Karpas-422 (cell line): Measurements from ENCODE around the gene MTRFR. TPM values are rescaled to one million over a fixed set of nuclear protein-coding genes. Genes with fewer than 3 reads are reported as not detected.
"Not testable (repeated sequence)": the region's sequence is repeated elsewhere in the genome, so short reads cannot be mapped to it uniquely, and the experiment has no call there.

Experiments
- DNase-seq: peaks from one replicate; pipeline ENCODE4 v3.0.0-alpha.2; 2015
- H2AFZ ChIP-seq: fragments of 200-600 bp; sonication (generic); 2 replicates; pipeline ENCODE4 v1.6.1; 2014; ENCODE audit warnings: antibody characterized with exemption, low read length, mixed read lengths
- H3K27ac ChIP-seq: fragments of 200-600 bp; sonication (generic); 2 replicates; pipeline ENCODE4 v1.5.1; 2014; ENCODE audit warnings: mild to moderate bottlenecking, low read length, moderate library complexity
- H3K27me3 ChIP-seq: fragments of 200-600 bp; sonication (generic); 2 replicates; pipeline ENCODE4 v1.6.1; 2014; ENCODE audit warnings: low read length, mixed read lengths
- H3K36me3 ChIP-seq: fragments of 200-600 bp; sonication (generic); 2 replicates; pipeline ENCODE4 v1.6.1; 2014; ENCODE audit warnings: low read length, mixed read lengths; ENCODE audit not compliant: insufficient read depth
- H3K4me1 ChIP-seq: fragments of 200-600 bp; sonication (generic); 2 replicates; pipeline ENCODE4 v1.6.1; 2014; ENCODE audit warnings: mild to moderate bottlenecking, low read length, mixed read lengths
- H3K4me2 ChIP-seq: fragments of 200-600 bp; sonication (generic); 2 replicates; pipeline ENCODE4 v1.6.1; 2014; ENCODE audit warnings: low read length, low read depth, mild to moderate bottlenecking; ENCODE audit not compliant: poor library complexity, severe bottlenecking
- H3K4me3 ChIP-seq: fragments of 200-600 bp; sonication (generic); 2 replicates; pipeline ENCODE4 v1.5.1; 2014; ENCODE audit warnings: mild to moderate bottlenecking, antibody characterized with exemption, low read length, mixed read lengths
- H3K79me2 ChIP-seq: fragments of 200-600 bp; sonication (generic); 2 replicates; pipeline ENCODE4 v1.6.1; 2014; ENCODE audit warnings: mild to moderate bottlenecking, low read length, mixed read lengths
- H3K9ac ChIP-seq: fragments of 200-600 bp; sonication (generic); 2 replicates; pipeline ENCODE4 v1.6.0; 2014; ENCODE audit warnings: low read length
- H3K9me2 ChIP-seq: fragments of 200-600 bp; sonication (generic), shearing (Covaris generic); replicated peaks from 2 replicates; pipeline ENCODE4 v1.6.0; 2014; ENCODE audit warnings: mild to moderate bottlenecking, low read length, moderate library complexity; ENCODE audit not compliant: insufficient read depth
- H3K9me3 ChIP-seq: fragments of 300-700, 200-600 bp; sonication (generic); 2 replicates; pipeline ENCODE4 v1.6.1; 2014; ENCODE audit warnings: low read length, mixed read lengths
- H4K20me1 ChIP-seq: fragments of 200-600 bp; sonication (generic); 2 replicates; pipeline ENCODE4 v1.6.1; 2014; ENCODE audit warnings: mild to moderate bottlenecking, antibody characterized with exemption, low read length, low read depth; ENCODE audit not compliant: insufficient read depth
- total RNA-seq: library from RNA; depleted of rRNA; stranded (reverse); fragments of >200 nt; shearing (Covaris generic); gene quantifications from 2 replicates; pipeline ENCODE4 v1.2.3, GENCODE V29; 2014; ENCODE audit warnings: low replicate concordance

Gene MTRFR
- total RNA-seq, 1 experiment from 2014 or later, result 19.4 TPM

DNA sequence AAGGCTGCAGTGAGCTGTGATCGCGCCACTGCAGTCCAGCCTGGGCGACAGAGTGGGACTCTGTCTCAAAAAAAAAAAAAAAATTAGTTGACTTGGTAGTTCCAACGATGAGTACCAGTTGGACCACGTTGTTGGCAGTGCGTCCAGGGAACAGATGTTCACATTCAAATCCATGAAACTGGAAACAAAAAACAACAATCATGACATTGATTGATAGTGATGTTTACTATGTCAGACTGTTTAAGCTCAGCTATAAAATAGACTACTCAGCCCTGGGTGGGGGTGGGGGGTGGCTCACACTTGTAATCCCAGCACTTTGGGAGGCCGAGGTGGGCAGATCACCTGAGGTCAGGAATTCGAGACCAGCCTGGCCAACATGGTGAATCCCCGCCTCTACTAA is 19.1 kb downstream of the MTRFR start:
- not testable (repeated sequence) for H3K4me3 ChIP-seq, H4K20me1 ChIP-seq, H3K9me2 ChIP-seq, H3K27me3 ChIP-seq, H2AFZ ChIP-seq, H3K27ac ChIP-seq, DNase-seq, H3K4me1 ChIP-seq, H3K9ac ChIP-seq, H3K4me2 ChIP-seq, H3K9me3 ChIP-seq
- H3K79me2 ChIP-seq, result peaks cover 41% of the 10 kb centered on the region
- H3K36me3 ChIP-seq, result peaks cover 12% of the 10 kb centered on the region; the same call in 1 of the 2 replicates

DNA sequence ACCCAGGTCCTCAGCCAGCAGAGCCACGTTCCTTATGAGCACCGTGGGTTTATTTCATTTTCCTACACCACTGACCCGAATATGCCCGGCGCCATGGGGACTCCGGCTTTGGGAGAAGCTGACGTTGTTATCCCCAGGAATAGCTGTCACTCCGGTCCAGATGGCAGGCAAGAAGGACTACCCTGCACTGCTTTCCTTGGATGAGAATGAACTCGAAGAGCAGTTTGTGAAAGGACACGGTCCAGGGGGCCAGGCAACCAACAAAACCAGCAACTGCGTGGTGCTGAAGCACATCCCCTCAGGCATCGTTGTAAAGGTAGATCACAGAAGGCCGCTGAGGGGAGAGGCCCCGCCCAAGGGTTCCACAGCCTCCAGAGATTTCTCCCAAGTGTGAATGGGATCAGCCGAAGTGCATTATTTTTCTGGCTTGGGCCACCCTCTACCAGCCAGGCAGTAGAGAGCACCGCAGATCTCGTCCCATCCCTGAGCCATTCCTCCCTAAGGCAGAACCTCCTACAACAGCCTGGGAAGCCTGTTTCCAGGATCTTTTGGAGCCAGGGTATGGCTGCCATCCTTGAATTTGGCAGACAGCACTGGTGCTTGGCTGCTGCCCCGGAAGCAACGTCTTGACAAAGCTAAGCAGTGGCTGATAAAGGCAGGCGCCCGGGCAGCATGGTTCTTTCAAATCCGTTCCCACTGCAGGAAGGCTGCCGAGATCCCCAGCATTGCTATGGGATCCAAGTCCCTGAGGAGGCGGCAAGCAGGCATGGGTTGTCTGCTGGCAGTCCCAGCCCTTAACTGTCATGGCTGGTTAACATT is 20.6 kb downstream of the MTRFR start:
- Histone ChIP-seq H3K4me2 (no peak overlapping the region), H3K9me2 (no peaks in the 10 kb centered on the region), H3K4me3 (no peak overlapping the region), H3K9ac (no peak overlapping the region), H3K36me3 (peaks cover 13% of the 10 kb centered on the region; the same call in 1 of the 2 replicates), H3K79me2 (peaks cover 30% of the 10 kb centered on the region), H2AFZ (no peak overlapping the region), H3K27ac (no peak overlapping the region), H4K20me1 (0 out of 2 replicates have a peak, but pooled peaks cover 4% of the 10 kb centered on the region), H3K27me3 (no peaks in the 10 kb centered on the region), H3K4me1 (no peaks in the 10 kb centered on the region), H3K9me3 (no peaks in the 10 kb centered on the region)
- no peak for DNase-seq

GRCh38 chr12:123254853-123255446 is 21.7 kb downstream of the MTRFR start:
- Histone ChIP-seq H3K79me2 (peaks cover 24% of the 10 kb centered on the region), H3K4me1 (no peaks in the 10 kb centered on the region), H3K36me3 (peaks cover 13% of the 10 kb centered on the region; the same call in 1 of the 2 replicates), H3K9ac (no peak overlapping the region), H3K9me2 (no peaks in the 10 kb centered on the region), H3K27me3 (no peaks in the 10 kb centered on the region), H3K4me2 (no peak overlapping the region), H4K20me1 (0 out of 2 replicates have a peak, but pooled peaks cover 4% of the 10 kb centered on the region), H2AFZ (no peak overlapping the region), H3K9me3 (no peaks in the 10 kb centered on the region), H3K27ac (no peak overlapping the region), H3K4me3 (no peak overlapping the region)
- no peak for DNase-seq

- no peak for DNase-seq
- Histone ChIP-seq H2AFZ (no peak overlapping the region), H3K36me3 (peaks cover 35% of the 10 kb centered on the region), H3K4me3 (no peak overlapping the region), H3K79me2 (0 out of 2 replicates have a peak, but pooled peaks cover 3% of the 10 kb centered on the region), H3K9ac (no peak overlapping the region), H3K9me3 (no peaks in the 10 kb centered on the region), H4K20me1 (no peaks in the 10 kb centered on the region), H3K4me2 (no peak overlapping the region), H3K4me1 (no peaks in the 10 kb centered on the region), H3K27me3 (no peaks in the 10 kb centered on the region), H3K27ac (no peak overlapping the region), H3K9me2 (no peaks in the 10 kb centered on the region)
Observed at GRCh38 chr12:123258593-123258992, 25.4 kb downstream of the MTRFR start.

DNA sequence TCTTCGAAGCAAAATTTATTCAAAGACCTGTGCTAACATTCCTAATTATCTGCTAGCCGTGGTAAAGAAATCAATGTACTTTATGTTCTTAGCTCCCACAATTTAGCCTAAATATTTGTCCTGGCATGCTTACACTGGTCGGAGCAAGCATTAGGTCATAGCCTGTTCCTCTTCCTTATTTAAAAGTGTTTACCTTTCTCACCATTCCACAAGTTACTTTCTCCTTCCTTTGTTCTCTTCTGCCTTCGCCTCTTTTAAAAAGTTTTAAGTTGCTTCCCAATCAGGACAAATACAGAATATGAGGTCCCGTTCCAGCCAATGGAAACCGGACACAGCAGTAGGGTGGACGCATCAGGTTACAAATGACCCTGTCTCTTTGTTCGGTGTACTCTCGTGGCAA is 26.8 kb downstream of the MTRFR start:
- Histone ChIP-seq H2AFZ (no peak overlapping the region), H3K9ac (no peak overlapping the region), H3K36me3 (peaks cover 35% of the 10 kb centered on the region), H4K20me1 (no peaks in the 10 kb centered on the region), H3K9me2 (no peaks in the 10 kb centered on the region), H3K9me3 (no peaks in the 10 kb centered on the region), H3K4me3 (no peak overlapping the region), H3K4me1 (no peaks in the 10 kb centered on the region), H3K79me2 (0 out of 2 replicates have a peak, but pooled peaks cover 3% of the 10 kb centered on the region), H3K27me3 (no peaks in the 10 kb centered on the region), H3K4me2 (no peak overlapping the region), H3K27ac (no peak overlapping the region)
- DNase-seq, result no peak

GRCh38 chr12:123261196-123261595 is 28.0 kb downstream of the MTRFR start:
- Histone ChIP-seq H3K9me2 (no peaks in the 10 kb centered on the region), H3K79me2 (0 out of 2 replicates have a peak, but pooled peaks cover 3% of the 10 kb centered on the region), H3K9me3 (no peaks in the 10 kb centered on the region), H4K20me1 (no peaks in the 10 kb centered on the region), H3K4me2 (no peak overlapping the region), H3K4me3 (no peak overlapping the region), H3K4me1 (no peaks in the 10 kb centered on the region), H3K36me3 (peaks cover 30% of the 10 kb centered on the region), H3K9ac (no peak overlapping the region), H3K27me3 (no peaks in the 10 kb centered on the region), H2AFZ (no peak overlapping the region), H3K27ac (no peak overlapping the region)
- DNase-seq, result no peak

DNA sequence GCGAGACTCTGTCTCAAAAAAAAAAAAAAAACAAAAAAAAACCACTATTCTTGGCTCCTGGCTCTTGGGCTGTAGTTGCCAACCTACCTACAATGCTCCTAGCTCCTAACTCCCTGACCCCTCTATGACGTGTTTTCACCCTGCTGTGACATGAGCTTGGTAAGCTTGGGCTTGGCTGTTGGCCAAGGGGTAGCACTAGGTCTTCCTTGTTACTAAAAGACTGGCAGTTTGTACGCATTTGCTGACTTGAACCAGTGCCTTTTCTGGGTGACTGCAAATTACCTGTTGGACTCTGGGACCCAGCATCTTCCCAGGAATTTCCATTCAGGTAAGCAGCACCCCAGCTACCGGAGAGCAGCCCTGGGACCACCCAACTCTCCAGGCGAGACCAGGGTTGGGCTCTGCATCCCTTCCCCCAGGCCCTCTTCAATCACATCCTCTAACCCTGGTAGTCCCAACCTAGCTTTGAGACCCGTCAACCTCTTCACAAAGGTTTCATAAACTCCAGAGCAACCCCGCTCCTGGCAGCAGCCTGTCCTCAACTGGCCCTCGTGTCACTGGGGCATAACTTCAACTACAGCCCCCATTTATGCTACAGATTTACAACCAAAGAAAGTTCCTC is 30.1 kb downstream of the MTRFR start:
- Histone ChIP-seq H2AFZ (no peak overlapping the region), H3K36me3 (peaks cover 22% of the 10 kb centered on the region), H4K20me1 (no peaks in the 10 kb centered on the region), H3K9me3 (no peaks in the 10 kb centered on the region), H3K27me3 (no peaks in the 10 kb centered on the region), H3K4me1 (no peaks in the 10 kb centered on the region), H3K4me3 (no peak overlapping the region), H3K79me2 (peaks cover 17% of the 10 kb centered on the region), H3K9me2 (no peaks in the 10 kb centered on the region), H3K9ac (no peak overlapping the region), H3K4me2 (no peak overlapping the region), H3K27ac (no peak overlapping the region)
- no peak for DNase-seq

DNA sequence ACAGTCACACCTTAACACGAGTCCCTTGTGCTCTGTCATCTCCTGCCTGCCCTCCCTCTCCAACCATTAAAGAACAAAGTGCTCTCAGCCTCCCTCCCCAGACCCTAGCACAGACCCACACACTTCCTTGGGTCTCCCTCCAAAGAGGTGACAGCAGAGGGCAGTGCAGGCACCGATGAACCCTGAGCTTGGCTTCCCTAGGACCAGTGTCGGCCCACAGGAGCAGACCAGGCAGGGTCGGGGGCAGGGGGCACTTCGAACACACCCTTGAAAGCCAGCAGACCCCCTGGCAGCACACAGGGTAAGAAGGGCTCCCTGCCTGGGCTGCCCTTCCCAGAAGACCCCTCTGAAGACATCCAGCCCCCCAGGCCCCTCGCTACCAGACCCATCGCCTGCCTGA is 31.4 kb downstream of the MTRFR start:
- Histone ChIP-seq H4K20me1 (no peaks in the 10 kb centered on the region), H3K9ac (no peak overlapping the region), H3K4me1 (peaks cover 6% of the 10 kb centered on the region), H3K9me3 (no peaks in the 10 kb centered on the region), H3K36me3 (peaks cover 22% of the 10 kb centered on the region), H2AFZ (no peak overlapping the region), H3K4me3 (no peak overlapping the region), H3K4me2 (no peak overlapping the region), H3K27me3 (no peaks in the 10 kb centered on the region), H3K79me2 (peaks cover 31% of the 10 kb centered on the region), H3K9me2 (no peaks in the 10 kb centered on the region), H3K27ac (no peak overlapping the region)
- DNase-seq, result peak; percentile 65
